Measurements from ENCODE around the gene PTPN14.

DNA sequence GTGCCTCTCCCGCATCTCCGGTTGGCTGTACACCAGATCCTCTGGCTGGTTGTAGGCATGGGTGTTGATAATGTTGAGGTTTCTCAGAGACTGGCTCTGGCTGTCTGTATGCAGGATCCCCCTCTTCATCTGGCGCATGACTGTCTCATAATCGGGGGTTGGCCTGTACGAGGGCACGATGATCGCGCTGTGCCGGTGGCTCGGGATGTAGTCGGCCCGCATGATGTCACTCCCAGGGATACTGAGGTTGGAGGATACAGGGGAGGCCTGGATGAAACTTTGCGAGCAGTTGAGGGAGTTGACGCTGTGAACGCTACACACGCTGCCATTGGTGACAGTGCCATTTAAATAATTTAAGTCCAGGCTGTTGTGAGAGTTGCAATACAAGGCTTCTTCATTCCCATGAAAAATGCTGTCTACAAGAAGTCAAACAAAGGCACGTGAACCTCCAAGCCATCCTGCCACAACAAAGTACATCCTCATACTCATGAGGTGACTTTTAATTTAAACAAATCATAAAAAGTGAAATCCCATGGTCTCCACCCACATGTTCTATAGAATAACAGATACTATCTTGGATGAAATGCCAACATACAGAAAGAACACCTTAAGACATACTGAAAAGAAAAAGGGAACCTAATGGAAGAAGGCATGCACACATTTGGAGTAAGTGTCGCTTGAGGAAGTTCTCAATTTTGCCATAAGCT lies 166.9 kb downstream of the PTPN14 start:
- no peak for TF ChIP-seq CTCF (IDR thresholded peaks at IDR 0.05)
- TF ChIP-seq POLR2A (IDR thresholded peaks at IDR 0.05), result no peak
